GM21576 (cell line): ENCODE results near the gene N4BP2L2.
A peak's percentile ranks its signal among the peaks of the same experiment; 100 is the strongest.

ENCODE experiments used
- ATAC-seq: cut with Tn5 transposase; IDR thresholded peaks from one replicate; pipeline ENCODE4 v1.9.1; 2021; ENCODE audit warnings: mild to moderate bottlenecking, moderate library complexity; ENCODE audit not compliant: unreplicated experiment

The N4BP2L2 gene

DNA sequence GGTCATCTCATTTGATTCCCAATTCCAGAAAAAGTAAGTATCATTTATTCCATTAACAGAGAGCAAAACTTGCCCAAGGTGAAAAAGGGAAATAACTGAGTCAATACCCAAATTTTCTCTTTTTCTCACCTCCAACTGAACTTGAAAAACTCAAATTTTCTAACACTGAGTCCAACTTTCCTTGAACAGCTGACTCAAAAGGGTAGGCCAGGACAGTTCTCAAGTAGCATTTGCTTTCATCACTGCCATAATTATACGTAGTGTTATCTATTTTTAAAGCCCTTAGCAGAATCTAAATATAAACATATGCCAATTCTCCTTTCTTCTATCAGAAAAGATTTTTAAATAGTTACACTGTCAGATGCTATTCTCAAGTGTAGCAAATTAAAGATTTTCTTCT lies 3.5 kb downstream of the N4BP2L2 start:
- no peak for ATAC-seq

- peak; percentile 77 for ATAC-seq
Measured at GRCh38 chr13:32530841-32531253, 7.7 kb downstream of the N4BP2L2 start.

GRCh38 chr13:32528358-32528757 lies 10.2 kb downstream of the N4BP2L2 start:
- ATAC-seq = no peak

DNA sequence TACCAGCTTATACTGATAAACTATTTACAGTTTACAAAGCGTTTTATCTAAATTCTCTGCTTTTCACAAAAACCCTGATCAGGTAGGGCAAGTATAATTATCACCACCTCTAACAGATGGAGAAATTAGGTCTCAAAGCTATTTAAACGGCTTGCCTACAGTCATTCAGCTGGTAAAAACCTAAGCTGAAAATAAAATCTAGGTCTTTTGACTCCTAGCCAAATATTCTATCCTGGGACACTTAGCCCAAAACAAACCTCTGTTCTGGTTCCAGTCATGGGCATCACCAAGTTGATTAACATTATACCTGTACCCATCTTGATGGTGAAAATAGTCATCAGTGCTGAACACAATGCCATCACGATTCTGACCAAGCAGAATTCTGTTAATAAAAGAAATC lies 11.4 kb downstream of the N4BP2L2 start:
- no peak for ATAC-seq

DNA sequence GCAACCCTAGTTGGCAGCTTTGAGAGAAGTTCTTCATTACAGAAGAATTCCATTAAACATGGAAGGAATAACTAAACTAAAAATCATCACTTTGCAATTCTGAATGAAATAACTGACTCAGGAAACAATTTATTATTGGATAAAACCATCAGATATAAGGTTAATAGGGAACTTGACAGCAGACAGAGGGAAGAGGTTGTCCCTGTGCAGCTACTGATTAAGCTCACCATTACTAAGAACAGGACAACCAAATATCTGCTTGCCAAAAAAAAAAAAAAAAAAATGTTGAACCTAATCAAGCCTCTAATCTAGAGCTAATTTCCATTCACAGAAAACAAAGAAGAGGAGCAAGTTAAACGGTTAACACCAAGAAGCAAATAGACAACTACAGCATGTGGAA lies 12.8 kb downstream of the N4BP2L2 start:
- no peak for ATAC-seq

- no peak for ATAC-seq
Measured at GRCh38 chr13:32515246-32515645, 23.3 kb downstream of the N4BP2L2 start.

- no peak for ATAC-seq
Measured at GRCh38 chr13:32511482-32511881, 27.1 kb downstream of the N4BP2L2 start.

- ATAC-seq = no peak
Measured at GRCh38 chr13:32504876-32505275, 33.7 kb downstream of the N4BP2L2 start.

- no peak for ATAC-seq
Measured at GRCh38 chr13:32504263-32504662, 34.3 kb downstream of the N4BP2L2 start.

- ATAC-seq = no peak
Measured at GRCh38 chr13:32503727-32504126, 34.9 kb downstream of the N4BP2L2 start.

DNA sequence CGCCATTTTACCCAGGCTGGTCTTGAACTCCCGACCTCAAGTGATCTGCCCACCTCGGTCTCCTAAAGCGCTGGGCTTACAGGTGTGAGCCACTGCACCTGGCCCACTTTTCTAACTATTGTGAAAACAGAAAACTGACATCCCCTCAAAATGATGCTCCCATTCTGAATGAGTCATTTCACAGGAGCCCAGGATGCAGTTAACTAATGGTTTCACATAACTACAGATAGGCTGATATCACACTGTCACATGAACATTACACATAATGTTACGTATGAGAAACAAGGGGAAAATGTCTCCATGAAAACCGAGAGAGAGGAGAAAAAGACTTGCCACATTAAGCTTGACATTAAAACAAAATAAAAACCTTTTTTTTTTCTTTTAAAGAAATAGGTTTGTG lies 37.5 kb downstream of the N4BP2L2 start:
- ATAC-seq = no peak

DNA sequence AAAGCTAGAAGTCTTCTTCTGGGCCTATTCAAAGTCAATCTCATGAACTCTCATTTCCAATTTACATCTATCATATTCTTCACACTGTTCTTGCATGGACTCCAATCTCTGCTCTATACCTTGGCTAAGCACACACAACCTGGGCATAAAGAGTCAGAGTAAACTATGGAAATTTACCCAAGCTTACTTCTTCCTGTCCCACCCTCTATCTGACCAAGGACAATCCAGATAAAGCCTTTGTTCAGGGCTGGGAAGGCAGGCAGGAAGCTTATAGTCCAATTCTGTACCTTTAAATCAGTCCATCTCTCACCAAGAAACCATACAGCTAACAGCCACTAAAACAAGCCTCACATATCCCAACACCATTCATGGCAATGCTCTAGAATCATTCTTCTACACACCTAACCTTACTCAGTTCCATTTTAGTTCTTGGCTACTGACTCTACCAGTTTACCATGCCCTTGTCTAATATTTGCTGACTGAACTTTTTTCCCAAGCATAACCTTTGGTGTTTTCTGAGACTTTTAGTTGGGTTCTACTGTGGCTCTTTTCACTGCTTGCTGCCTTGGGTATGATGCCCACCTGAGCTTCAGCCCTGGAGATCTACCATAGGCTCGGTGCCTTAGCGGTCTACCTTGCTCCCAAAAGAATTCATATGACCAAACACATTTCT lies 38.9 kb downstream of the N4BP2L2 start:
- ATAC-seq = no peak

DNA sequence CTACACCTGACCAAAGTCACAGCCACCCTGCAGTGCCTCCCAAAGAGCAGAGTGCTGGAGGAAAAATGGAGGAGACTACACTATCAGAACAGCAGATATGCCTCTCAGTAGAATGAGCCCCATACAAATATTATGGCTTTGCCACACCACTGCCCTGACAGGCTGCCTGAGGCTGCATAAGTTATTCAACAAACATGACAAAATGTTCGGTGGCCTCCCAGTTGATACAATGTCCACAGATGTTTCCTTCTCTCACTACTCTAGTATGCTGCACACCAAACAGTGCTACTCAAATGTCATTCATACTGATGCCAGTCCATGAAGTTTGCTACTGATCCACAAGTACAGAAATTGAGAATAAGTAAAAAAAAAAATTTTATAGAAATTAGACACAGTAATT lies 41.0 kb downstream of the N4BP2L2 start:
- no peak for ATAC-seq

DNA sequence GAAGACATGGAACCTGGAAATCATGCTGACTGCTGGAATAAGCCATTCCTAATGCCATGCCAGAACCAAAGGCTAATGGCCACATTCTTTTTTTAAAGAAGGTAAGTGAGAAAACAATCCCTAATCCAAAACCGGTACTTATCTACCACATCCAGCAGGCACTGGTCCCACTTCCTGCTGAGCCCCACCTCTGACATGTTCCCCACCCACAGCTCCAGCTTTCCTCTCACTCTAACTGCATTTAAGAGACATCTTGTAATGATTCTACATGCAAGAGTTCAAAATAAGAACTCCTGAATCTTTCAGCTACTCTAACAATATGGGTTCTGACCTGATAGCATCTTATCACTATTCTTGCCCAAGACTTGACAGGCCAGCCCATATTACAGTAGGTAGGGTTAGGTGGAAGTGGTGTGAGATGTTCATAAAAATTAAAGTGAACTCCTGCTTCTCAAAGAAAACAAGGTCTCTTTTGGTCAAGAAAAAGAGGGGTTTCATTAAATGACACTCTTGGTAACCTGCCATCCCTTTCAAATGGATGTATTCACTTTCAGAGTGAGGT lies 41.9 kb downstream of the N4BP2L2 start:
- no peak for ATAC-seq

GRCh38 chr13:32495841-32496240 lies 42.8 kb downstream of the N4BP2L2 start:
- ATAC-seq = no peak

DNA sequence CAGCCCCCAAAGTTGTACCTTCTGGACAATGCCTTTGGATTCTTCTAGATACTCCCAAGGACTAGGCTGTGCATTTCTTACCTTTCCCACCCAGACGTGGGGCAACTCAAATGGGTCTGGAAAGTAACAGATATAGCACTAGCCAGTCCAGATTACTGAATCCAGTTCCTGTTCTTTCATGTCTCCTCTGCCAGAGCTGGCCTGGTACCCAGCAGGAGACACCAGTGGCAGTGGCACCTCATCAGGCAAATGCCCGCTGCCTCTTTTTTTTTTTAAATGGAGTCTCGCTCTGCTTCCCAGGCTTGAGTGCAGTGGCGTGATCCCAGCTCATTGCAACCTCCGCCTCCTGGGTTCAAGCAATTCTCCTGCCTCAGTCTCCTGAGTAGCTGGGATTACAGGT lies 43.2 kb downstream of the N4BP2L2 start:
- ATAC-seq = no peak

DNA sequence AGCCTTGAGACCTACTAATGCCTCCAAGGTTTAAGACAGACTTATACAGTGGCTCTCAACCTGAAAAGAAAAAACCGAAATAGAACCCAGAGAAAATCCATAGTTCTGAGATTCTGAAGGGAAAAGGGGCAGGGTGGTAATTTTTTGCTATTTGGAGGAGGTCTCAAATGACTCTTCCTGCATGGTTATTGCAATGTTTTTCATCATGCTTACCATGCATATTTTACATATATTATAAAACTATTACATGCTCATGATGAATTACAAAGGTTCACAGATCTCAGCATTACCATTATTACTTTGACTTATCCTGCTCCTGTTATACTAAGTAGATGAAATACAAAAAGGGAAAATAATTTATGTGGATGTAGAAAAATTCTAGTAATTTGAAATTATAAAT lies 47.6 kb downstream of the N4BP2L2 start:
- no peak for ATAC-seq

DNA sequence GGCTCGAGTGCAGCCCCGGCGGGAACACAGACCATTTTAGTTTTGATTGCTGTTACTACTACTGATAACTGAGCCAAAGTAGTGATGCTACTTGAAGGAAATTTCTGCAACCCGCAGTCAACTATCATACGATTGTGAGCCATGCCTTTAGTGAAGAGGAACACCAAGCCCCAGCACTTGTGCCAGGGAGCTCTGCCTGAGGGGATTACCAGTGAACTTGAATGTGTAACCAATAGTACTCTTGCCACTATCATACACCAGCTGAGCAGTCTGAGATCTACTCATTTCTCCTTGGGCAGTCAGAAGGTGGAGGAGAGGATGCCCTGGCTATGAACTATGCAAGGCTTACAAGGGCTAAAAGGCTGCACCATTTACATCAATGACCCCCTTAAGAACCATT lies 61.7 kb downstream of the N4BP2L2 start:
- no peak for ATAC-seq

GRCh38 chr13:32476021-32476731 lies 62.4 kb downstream of the N4BP2L2 start:
- ATAC-seq = no peak

DNA sequence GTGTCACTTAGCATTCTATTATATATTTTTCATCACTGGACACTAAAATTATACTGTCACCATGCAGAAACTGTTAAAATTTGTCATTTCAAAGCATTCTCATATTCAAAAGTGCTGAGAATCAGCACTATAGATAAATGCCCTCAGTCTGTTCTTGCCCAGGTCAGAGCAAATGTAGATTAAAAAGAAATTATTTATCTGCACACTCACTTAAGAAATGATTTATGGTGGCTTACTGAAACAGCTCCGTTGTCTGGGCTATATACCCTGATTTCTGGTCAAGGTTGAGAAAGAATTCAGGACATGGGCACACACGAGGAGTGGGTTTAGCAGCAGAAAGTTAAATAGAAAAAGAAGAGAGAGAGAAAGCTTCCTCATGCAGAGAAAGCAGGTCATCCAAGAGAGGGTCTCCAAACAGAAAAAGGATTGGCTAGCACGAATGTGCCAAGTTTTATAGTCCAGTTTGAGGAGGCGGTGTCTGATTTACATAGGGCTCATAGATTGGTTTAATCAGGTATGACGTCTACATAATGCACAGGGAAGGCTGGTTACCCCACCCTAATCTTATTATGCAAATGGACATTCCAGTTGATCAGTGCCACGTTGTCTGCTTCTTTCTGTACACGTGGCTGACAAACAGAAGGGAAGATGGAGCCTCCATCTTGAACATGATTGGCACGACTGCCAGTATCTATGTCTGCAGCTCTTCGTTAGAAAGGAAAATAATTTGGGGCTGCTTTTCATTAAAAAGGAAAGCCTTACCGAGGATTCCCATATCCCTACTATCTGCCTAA lies 63.4 kb downstream of the N4BP2L2 start:
- no peak for ATAC-seq

- ATAC-seq = no peak
Measured at GRCh38 chr13:32473650-32474049, 64.9 kb downstream of the N4BP2L2 start.

- ATAC-seq = peak; percentile 80
Measured at GRCh38 chr13:32472194-32472621, 66.4 kb downstream of the N4BP2L2 start.
